ENCODE results near the gene ITGA8.

ITGA8 gene

GRCh38 chr10:15609246-15609645 lies 110.5 kb downstream of the ITGA8 start:
- Histone ChIP-seq H3K36me3 (ENCODE audit: control insufficient read depth, insufficient read depth, low read length) (no peaks in the 10 kb centered on the region), H3K4me3 (replicated peaks; ENCODE audit: low read depth, low read length) (no peak overlapping the region), H3K27me3 (replicated peaks; ENCODE audit: control insufficient read depth, insufficient read depth, low read length) (no peaks in the 10 kb centered on the region)
- TF ChIP-seq, protein P1, sequence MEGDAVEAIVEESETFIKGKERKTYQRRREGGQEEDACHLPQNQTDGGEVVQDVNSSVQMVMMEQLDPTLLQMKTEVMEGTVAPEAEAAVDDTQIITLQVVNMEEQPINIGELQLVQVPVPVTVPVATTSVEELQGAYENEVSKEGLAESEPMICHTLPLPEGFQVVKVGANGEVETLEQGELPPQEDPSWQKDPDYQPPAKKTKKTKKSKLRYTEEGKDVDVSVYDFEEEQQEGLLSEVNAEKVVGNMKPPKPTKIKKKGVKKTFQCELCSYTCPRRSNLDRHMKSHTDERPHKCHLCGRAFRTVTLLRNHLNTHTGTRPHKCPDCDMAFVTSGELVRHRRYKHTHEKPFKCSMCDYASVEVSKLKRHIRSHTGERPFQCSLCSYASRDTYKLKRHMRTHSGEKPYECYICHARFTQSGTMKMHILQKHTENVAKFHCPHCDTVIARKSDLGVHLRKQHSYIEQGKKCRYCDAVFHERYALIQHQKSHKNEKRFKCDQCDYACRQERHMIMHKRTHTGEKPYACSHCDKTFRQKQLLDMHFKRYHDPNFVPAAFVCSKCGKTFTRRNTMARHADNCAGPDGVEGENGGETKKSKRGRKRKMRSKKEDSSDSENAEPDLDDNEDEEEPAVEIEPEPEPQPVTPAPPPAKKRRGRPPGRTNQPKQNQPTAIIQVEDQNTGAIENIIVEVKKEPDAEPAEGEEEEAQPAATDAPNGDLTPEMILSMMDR (IDR thresholded peaks at IDR 0.05; ENCODE audit: insufficient read depth, low read length, poor library complexity, severe bottlenecking), result no peak
- no peak for DNase-seq (ENCODE audit: extremely low read depth, insufficient read length)

DNA sequence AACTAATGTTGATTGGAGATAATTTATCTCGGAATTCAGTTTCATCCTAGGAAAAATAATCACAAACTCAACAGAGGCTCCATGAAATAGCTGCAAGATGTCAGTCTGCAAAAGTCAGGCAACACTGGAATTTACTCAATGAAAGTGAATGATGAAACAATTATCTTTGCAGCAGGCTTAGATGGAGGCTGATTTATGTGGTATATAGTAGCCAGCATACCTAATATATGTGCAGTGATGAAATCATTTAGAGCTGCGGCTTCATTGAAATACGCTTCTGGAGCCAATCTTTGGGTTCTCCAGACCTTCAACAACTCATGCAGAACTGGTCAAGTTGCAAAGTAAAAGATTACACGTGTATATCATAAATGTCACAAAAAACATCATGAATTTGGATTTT lies 113.3 kb downstream of the ITGA8 start:
- TF ChIP-seq, protein P1 (IDR thresholded peaks at IDR 0.05; ENCODE audit: insufficient read depth, low read length, poor library complexity, severe bottlenecking), result no peak
- H3K27me3 ChIP-seq (replicated peaks; ENCODE audit: control insufficient read depth, insufficient read depth, low read length), result no peaks in the 10 kb centered on the region
- H3K36me3 ChIP-seq (ENCODE audit: control insufficient read depth, insufficient read depth, low read length), result no peaks in the 10 kb centered on the region
- H3K4me3 ChIP-seq (replicated peaks; ENCODE audit: low read depth, low read length), result no peak overlapping the region
- no peak for DNase-seq (ENCODE audit: extremely low read depth, insufficient read length)

DNA sequence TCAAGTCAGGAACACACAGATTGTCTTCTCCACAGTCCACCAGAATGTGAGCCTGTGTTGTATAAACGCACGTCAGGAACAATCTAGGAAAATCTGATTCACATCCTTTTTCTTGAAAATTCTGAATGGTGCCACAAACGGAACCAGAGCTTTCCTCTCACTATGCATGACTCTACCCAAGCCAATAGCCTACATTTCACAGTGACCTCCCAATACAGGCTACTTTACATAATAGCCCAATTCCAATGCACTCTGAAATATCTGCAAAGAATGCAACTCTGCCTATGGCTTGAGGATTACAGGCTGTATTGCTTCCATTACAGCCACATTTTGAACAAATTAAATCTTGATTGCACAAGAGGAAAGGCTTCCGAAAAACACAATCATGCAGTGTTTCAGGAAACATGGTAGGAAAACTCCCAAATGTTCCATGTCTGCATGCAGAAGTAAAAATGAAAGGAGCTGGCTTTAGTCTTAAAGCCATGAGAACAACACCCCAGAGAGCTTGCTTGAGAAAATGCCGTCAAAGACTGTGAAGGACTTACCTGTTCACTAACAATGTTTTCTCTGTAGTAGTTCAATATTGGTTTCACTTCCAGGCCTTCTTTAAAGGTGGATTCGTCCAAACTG lies 113.9 kb downstream of the ITGA8 start:
- TF ChIP-seq, protein P1 (IDR thresholded peaks at IDR 0.05; ENCODE audit: insufficient read depth, low read length, poor library complexity, severe bottlenecking), result no peak
- DNase-seq (ENCODE audit: extremely low read depth, insufficient read length), result no peak
- no peaks in the 10 kb centered on the region for H3K27me3 ChIP-seq (replicated peaks; ENCODE audit: control insufficient read depth, insufficient read depth, low read length)
- no peak overlapping the region for H3K4me3 ChIP-seq (replicated peaks; ENCODE audit: low read depth, low read length)
- H3K36me3 ChIP-seq (ENCODE audit: control insufficient read depth, insufficient read depth, low read length), result no peaks in the 10 kb centered on the region

GRCh38 chr10:15603446-15604011 lies 116.2 kb downstream of the ITGA8 start:
- TF ChIP-seq, protein P1 (IDR thresholded peaks at IDR 0.05; ENCODE audit: insufficient read depth, low read length, poor library complexity, severe bottlenecking), result no peak
- H3K36me3 ChIP-seq (ENCODE audit: control insufficient read depth, insufficient read depth, low read length), result no peaks in the 10 kb centered on the region
- no peak for DNase-seq (ENCODE audit: extremely low read depth, insufficient read length)
- no peaks in the 10 kb centered on the region for H3K27me3 ChIP-seq (replicated peaks; ENCODE audit: control insufficient read depth, insufficient read depth, low read length)
- no peak overlapping the region for H3K4me3 ChIP-seq (replicated peaks; ENCODE audit: low read depth, low read length)

DNA sequence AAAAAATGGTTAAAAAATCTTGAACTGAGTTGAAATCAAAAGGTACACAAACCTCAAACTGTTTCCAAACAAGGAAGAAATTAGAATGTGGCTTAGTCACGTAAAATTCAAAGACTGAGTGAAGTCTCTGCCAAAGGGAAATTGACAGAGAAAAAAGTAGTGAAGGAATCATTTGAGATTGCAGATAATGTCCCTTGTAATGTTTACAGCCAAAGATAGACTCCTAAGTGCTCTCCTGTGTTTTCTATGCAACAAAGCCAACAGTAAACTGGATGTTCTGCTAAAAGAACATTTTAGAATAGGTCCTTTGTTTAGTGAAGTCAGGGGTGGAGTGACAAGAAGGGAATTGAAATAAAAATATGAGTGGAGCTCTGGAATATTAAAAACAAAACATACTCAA lies 117.9 kb downstream of the ITGA8 start:
- Histone ChIP-seq H3K36me3 (ENCODE audit: control insufficient read depth, insufficient read depth, low read length) (no peaks in the 10 kb centered on the region), H3K27me3 (replicated peaks; ENCODE audit: control insufficient read depth, insufficient read depth, low read length) (no peaks in the 10 kb centered on the region), H3K4me3 (replicated peaks; ENCODE audit: low read depth, low read length) (no peak overlapping the region)
- TF ChIP-seq, protein P1 (IDR thresholded peaks at IDR 0.05; ENCODE audit: insufficient read depth, low read length, poor library complexity, severe bottlenecking), result no peak
- no peak for DNase-seq (ENCODE audit: extremely low read depth, insufficient read length)

All from GM06990 (cell line).